GM12892 (cell line): ENCODE measurements around the gene GRIN1. TPM values are rescaled to one million over a fixed set of nuclear protein-coding genes. Genes with fewer than 3 reads are reported as not detected.

ENCODE experiments used
- DNase-seq: peaks from one replicate; pipeline ENCODE4 v3.0.0; 2011; ENCODE audit not compliant: insufficient read length
- FAIRE-seq: peaks from 2 replicates; lab custom pipeline; 2011; peaks lifted over from hg19 to GRCh38; lab: Jason Lieb, UNC
- POLR2A ChIP-seq: IDR thresholded peaks from 2 replicates; pipeline ENCODE4 v1.6.1; 2011; ENCODE audit warnings: low read depth, low read length, control low read depth
- POLR2AphosphoS5 ChIP-seq: IDR thresholded peaks from 2 replicates; pipeline ENCODE4 v1.6.1; 2011; ENCODE audit warnings: low read depth, low read length, control low read depth
- TAF1 ChIP-seq: IDR thresholded peaks from 2 replicates; pipeline ENCODE4 v1.6.1; 2011; ENCODE audit warnings: low read depth, mild to moderate bottlenecking, control low read depth, low read length, borderline replicate concordance
- polyA plus RNA-seq: library from polyadenylated mRNA; unstranded; fragments of >200 nt; gene quantifications from one replicate; pipeline ENCODE4 v1.2.1, GENCODE V29; 2012; ENCODE audit warnings: missing spikeins, inconsistent platforms; ENCODE audit not compliant: missing spikeins

The GRIN1 gene
- 0.17 TPM for polyA plus RNA-seq

DNA sequence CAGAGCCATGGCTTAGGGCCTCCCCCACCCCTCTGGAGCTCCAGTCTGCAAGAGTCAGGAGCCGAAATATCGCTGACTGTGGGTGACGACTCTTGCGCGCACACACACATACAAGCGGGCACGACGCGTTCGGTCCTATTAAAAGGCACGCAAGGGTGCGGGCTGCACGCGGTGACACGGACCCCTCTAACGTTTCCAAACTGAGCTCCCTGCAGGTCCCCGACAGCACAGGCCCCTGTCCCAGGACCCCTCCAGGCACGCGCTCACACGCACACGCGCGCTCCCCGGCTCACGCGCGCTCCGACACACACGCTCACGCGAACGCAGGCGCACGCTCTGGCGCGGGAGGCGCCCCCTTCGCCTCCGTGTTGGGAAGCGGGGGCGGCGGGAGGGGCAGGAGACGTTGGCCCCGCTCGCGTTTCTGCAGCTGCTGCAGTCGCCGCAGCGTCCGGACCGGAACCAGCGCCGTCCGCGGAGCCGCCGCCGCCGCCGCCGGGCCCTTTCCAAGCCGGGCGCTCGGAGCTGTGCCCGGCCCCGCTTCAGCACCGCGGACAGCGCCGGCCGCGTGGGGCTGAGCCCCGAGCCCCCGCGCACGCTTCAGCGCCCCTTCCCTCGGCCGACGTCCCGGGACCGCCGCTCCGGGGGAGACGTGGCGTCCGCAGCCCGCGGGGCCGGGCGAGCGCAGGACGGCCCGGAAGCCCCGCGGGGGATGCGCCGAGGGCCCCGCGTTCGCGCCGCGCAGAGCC lies at the start of gene GRIN1:
GRIN1 (plus strand) TSS at position 433 of the 746 bp plus-strand sequence. CDS start 333 bp downstream, outside the sequence.
- DNase-seq: peak; percentile 49

DNA sequence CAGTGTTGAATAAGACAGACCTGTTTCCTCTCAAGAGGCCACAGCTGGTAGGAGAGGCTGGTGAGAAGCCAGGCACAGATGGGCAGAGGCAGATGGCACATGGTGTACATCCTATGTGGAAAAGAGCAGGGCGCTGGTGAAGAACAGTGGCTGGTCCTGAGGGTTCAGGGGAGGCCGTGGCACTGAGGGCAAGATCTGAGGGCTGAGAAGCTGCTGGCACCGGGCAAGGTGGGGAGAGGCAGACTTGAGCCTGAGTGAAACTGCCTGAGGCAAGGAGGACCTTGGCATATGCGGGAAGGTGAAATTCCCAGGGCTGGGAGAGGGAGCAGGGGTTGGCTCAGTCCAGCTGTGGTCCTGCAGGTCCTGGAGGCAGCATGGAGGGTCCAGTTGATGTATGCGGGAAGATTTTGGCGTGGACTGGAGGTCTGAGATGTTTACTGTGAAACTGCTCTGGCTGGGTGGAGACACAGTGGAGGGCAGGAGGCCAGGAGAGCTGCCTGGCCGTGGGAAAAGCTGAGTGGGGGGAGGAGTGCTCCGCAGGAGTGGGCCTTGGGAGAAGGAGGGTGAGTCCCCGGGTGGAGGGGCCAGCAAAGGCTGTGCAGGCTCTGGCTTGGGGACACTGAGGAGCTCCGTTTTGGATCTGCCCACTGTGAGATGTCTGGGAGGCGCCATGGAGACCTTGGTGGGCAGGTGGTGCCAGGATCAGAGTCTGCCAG lies 49.6 kb upstream of the GRIN1 start:
- TF ChIP-seq POLR2AphosphoS5: no peak
- TF ChIP-seq POLR2A: no peak
- TF ChIP-seq TAF1: no peak
- DNase-seq (no peak), FAIRE-seq (no peak)

More for the DNA sequence above, at the start of gene GRIN1:
- no peak for FAIRE-seq
- TF ChIP-seq TAF1: no peak
- no peak for TF ChIP-seq POLR2AphosphoS5
- TF ChIP-seq POLR2A: no peak

GRCh38 chr9:137095664-137096517 lies 43.1 kb upstream of the GRIN1 start:
- DNase-seq (peak; percentile 71), FAIRE-seq (peak; percentile 92)
- TF ChIP-seq POLR2AphosphoS5: no peak
- no peak for TF ChIP-seq TAF1
- no peak for TF ChIP-seq POLR2A

DNA sequence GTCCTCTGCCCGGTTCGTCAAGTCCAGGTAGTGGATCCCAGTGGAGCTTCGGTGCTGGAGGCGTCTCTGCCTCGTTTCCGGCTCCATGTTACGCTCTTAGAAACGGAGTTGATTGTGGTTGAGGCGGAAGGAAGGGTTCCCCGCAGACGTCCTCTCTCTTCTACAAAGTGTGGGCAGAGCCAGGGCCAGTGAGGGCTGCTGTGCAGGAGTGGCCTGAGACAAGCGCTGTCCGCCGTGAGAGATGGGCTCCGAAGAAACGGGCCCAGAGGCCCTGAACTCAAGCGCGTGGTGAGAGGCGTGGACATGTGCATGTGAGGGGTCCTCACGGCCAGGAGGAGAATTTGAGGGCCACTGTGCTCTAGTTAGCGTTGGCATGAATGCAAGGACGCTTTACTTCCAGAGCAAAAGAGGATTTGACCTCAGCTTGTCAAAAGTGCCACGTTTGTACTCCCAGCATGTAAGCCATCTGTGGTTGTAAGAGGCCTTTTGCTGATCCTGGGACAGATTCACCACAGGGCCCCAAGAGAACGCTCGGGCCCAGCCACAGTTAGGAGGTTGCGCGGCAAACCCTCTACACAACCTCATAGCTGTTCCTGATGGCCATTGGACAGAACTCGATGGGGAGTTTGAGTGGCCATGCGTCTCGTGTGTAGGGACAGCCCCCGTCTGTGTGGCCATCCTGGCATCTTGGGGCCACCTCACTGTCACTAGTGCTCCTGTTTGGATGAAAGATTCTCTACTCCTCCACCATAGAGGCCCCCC lies 42.0 kb upstream of the GRIN1 start:
- FAIRE-seq (no peak), DNase-seq (no peak)
- TF ChIP-seq TAF1: no peak
- TF ChIP-seq POLR2AphosphoS5: no peak
- TF ChIP-seq POLR2A: no peak

DNA sequence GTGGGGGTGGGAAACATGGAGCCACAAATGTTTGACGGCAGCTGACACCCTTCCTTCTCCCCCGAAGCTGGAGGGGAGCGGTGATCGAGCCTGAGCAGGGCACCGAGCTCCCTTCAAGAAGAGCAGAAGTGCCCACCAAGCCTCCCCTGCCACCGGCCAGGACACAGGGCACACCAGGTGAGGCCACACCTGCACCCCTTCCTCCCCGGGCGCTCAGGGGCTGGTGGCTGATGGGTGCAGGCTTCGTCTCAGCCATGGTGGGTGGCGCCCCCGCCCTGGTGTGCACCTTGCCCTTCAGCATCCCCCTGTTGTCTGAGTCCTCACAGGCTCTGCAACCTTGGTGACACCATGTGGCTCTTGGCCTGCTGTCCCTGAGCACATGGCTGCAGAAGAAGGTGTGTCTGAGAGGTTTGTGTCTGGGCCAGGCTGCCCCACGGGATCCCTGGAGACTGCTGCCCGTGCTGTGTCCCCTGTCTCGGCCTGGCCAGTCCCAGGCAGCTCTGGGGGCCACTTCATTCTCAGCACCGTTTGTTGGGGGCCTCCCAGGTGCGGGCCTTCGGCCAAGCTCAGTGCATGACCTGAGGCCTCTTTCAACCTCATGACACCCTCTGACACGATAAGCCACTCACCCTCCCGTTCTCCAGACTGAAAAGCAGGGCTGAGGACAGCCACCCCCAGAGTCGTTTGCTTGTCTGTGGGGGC lies 41.0 kb upstream of the GRIN1 start:
- FAIRE-seq: no peak

DNA sequence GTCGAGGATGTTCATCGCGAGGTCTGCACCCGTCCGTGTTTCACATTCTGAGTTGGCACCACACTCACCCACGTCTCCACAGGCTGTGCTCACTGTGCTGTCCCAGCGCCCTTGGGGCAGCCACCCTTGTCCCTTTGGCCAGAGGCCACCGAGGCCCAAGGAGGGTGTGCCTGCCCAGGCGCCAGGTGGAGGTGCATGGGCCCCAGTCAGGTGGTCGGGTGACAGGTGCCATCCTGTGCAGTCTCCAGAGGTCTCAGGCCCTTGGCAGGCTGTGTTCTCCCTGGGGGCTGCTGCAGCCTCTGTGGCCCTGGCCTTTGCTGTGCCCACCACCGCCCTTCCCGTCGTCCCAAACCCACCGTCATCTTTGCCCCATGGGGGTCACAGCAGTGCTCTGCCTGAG lies 39.7 kb upstream of the GRIN1 start:
- TF ChIP-seq TAF1: no peak
- FAIRE-seq (no peak), DNase-seq (no peak)

More for the DNA sequence above, 41.0 kb upstream of the GRIN1 start:
- no peak for DNase-seq
- TF ChIP-seq POLR2AphosphoS5 (no peak), POLR2A (no peak), TAF1 (no peak)

GRCh38 chr9:137103206-137103999 lies 35.6 kb upstream of the GRIN1 start:
- no peak for FAIRE-seq

DNA sequence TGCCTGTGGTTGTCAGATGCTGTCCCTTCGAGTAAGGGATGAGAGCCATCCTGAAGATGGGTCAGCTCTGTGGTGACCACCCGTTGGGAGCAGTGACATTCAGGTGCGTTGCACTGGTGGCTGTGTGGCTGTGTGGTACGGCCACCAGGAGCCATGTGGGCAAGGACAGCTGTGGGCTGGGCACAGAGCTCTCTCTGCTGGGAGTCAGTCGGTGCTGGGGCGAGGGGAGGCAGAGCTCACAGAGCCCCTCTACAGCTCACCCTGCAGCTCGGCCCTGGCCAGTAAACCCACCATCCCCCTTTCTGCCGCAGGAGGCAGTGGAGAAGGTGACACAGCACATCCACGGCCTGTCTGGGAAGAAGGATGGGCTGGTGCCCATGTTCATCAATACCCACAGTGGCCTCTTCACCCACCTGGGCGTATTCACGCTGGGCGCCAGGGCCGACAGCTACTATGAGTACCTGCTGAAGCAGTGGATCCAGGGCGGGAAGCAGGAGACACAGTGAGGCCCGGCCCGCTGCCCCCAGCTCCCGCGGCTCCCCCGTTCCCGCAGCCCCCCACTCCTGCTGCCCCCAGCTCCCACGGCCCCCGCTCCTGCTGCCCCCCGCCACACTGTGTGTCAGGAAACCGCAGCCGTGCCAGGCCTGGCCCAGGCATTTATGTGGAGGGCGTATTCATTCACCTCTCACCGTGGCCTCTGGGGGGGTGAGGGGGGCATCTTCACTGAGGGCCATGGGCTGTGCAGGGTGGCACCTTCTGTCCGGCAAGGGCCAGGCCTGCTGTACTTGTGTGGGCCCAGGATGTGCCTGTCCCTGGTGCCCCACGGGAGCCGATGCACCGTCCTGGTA lies 32.9 kb upstream of the GRIN1 start:
- TF ChIP-seq TAF1 (no peak), POLR2AphosphoS5 (no peak), POLR2A (no peak)
- DNase-seq: no peak
- FAIRE-seq: no peak

More at GRCh38 chr9:137103206-137103999, 35.6 kb upstream of the GRIN1 start:
- TF ChIP-seq POLR2A: no peak
- TF ChIP-seq TAF1: no peak
- no peak for TF ChIP-seq POLR2AphosphoS5
- no peak for DNase-seq
